ENCODE measurements around the gene SELENOK.
A peak's percentile ranks its signal among the peaks of the same experiment; 100 is the strongest.
"Not testable (repeated sequence)": the region's sequence is repeated elsewhere in the genome, so short reads cannot be mapped to it uniquely, and the experiment has no call there.

Gene SELENOK

DNA sequence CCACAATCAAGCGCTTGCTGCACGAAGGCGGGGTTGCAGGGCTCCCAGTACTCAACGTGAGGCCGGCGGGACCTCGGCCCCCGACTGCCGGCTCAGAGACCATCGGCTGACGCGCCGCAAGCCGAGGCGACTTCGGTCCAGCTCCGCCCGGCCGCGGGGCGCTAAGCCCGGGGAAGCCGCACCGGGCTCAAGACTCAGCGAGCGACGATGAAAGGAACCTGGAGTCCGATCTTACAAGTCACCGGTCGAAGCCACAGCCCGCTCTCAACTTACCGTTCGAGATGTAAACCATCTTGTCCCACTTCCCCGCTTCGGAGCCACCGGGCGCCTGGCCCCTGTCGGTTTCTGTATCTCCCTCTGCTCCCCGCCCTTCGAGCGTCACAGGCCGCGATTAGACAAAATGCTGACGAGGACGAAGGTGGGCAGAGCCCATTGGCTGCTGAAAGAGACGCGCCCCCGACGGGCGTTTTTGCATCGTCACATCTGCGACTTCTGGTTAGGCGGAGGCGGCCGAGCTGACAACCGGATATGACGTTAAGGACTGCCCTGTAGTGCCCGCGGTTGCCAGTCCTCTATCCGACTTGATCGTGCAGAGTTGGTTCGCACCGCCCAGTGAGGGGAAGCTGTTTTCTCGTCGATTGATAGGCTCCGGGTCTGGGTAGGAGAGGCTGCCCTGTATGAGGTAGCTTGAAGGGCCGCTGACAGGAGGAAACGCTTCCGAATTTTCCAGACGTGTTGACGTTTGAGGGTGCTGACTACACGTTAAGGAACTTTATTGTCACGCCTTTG is at the start of gene SELENOK:
Gene SELENOK, minus strand, starts transcription at position 363 of the 789 bp plus-strand sequence.
- peak; percentile 95 for DNase-seq

DNA sequence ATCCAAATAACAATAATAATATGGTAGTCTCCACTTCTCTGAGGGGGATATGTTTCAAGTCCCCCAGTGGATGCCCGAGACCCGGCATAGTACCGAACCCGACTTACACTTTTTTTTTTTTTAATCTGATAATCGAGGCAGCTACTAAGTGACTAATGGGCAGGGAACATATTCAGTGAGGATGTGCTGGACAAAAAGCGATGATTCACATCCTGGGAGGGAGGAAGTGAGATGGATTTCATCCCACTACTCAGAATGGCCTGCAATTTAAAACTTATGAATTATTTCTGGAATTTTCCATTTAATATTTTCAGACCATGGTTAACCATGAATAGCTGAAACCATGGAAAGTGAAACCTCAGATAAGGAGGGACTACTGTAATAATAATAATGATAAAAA is 49.5 kb upstream of the SELENOK start:
- DNase-seq: no peak

DNA sequence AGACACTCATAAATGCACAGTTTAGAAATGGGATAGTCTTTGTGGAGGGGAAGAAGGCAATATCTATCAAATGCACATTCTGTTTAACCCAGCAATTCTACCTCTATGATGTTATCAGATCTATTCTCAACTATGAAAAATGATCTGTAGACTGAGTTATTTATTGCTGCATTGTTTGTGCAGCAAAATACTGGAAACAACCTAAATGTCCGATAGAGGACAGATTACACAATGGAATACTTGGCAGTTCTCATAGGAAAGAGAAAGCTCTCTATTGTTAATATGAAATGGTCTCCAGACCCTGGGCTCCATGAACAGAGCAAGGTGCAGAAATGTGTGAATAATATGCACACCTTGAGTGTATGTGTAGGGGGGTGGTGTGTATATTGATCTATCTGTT is 49.0 kb upstream of the SELENOK start:
- no peak for DNase-seq

DNA sequence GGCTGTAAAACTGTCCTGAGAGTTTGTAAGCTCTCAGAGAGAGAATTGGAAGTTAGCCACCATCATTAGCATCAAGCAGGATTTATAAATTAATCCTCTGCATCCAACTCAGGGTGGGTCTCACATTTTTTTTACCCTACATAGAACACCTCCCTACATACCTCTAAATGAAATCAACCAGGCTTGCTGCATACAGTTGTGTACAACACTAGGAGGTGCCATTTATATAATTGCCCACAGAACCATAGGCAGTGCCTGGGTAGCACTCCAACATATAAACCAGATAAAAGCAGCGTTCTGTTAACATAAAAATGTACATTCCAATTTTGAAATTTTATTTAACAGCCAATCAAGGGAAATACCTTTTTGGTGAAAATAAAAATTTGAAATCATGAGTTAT is 48.2 kb upstream of the SELENOK start:
- no peak for DNase-seq

DNA sequence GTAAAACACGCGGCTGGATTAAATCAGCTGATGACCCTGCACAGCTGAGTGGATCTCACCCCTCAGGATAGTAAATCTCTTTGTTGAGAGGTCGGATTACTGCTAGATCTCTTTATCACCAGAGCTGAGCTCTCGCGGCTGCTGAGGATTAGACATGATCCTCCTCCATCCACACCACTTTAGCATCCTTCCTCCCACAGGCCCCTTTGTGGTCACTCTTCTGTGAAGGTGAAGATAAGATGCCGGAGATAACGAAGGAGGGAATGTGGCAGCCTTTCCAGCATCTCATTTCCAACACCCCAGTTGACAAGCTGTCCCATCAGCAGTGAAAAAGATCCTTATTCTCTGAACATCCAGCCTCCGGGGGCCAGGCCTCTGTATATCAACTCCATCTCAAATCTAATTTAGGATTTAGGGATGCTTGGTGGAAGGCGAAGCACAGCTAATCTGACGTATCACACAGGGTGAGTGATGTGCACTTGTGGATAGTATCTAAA is 47.5 kb upstream of the SELENOK start:
- no peak for DNase-seq

DNA sequence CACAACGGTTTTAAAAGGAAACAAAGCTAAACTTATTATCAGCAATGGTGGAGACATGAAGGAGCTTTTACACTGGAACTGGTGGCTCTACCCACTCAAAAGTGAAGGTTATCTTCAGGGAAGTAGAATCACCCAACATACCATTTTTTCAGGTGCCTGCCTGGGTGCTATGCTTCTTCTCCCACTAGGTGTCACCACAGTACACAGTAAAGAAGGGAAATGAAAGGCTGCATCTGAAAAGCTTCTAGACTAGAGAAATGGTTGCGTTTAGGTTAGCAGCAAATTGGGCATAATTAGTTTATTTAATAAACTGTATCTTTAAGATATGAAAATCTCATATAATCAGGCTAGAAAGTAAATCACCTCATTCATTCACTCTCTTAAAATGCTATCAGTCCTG is 47.0 kb upstream of the SELENOK start:
- DNase-seq: peak; percentile 2 to 10

DNA sequence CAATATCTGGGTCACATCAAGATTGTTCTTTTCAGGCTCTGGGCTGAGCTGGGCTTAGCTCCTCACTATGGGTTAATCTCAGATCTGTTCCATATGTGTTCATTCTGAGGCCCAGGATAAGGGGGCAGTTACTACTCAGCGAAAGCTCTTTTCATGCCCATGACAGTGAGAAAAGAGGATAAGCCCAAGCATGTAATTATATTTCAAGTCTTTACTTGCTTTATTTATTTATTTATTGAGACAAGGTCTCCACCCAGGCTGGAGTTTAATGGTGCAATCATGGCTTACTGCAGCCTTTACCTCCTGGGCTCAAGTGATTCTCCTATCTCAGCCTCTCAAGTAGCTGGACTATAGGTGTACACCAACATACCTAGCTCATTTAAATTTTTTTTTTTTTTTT is 44.7 kb upstream of the SELENOK start:
- DNase-seq: no peak

DNA sequence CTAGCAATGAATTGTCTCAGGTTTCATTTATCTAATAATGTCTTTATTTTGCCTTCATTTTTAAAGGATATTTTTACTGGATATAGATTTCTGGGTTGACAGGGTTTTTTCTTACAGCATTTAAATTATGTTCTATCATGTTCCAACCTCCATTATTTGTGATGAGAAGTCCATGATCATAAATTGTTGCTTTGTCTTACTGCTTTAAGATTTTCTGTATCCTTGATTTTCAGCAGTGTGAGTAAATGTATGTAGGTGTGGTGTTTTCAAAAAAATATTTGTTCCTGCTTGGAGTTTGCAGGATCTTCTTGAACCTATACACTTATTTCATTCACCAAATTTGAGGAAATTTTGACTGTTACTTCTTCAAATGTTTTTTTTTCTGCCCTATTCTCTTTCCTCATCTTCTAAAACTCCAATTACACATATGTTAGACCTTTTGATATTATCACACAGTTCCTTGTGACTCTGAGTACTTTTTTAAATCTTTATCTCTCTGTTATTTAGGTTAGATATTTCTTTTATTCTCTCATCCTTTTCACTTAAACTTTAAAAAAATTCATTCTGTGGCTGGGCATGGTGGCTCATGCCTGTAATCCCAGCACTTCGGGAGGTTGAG is 43.7 kb upstream of the SELENOK start:
- no peak for DNase-seq

DNA sequence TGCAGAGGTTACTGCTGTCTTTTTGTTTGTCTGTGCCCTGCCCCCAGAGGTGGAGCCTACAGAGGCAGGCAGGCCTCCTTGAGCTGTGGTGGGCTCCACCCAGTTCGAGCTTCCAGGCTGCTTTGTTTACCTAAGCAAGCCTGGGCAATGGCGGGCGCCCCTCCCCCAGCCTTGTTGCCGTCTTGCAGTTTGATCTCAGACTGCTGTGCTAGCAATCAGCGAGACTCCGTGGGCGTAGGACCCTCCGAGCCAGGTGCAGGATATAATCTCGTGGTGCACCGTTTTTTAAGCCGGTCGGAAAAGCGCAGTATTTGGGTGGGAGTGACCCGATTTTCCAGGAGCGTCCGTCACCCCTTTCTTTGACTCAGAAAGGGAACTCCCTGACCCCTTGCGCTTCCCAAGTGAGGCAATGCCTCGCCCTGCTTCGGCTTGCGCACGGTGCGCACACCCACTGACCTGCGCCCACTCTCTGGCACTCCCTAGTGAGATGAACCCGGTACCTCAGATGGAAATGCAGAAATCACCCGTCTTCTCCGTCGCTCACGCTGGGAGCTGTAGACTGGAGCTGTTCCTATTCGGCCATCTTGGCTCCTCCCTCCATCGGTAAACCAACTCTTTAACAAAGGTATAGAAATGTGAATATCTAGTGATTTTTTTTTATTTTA is 35.7 kb upstream of the SELENOK start:
- not testable (repeated sequence) for DNase-seq

DNA sequence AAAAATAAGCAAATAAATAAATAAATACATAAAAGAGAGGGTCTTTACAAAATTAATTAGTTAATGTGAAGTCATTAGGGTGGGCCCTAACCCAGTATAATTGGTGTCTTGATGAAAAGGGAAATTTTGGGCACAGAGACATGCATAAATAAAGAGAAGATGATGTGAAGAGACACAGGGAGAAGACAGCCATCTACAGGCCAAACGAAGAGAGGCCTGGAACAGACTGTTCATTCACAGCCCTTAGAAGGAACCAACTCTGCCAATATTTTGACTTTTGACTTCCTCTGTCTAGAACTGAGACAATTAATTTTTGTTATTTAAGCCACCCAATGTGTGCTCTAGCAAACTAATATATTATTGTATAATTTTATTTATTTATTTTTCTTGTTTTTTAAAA is 29.6 kb upstream of the SELENOK start:
- DNase-seq: no peak

DNA sequence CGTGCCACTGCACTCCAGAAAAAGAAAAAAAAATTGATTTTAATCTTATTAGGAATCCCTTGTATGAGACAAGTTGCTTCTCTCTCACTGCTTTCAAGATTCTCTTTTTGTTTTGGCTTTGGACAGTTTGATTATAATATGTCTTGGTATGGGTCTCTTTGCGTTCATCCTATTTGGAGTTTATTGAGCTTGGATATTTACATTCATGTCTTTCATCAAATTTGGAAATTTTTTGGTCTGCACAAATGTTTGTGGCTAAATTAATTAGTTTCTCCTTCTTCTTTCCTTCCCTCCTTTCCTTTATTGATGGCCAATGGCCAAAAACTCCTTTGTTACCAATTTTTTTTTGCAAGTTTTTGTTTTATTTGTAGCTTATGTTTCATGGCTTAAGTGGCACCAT is 28.1 kb upstream of the SELENOK start:
- DNase-seq: no peak

DNA sequence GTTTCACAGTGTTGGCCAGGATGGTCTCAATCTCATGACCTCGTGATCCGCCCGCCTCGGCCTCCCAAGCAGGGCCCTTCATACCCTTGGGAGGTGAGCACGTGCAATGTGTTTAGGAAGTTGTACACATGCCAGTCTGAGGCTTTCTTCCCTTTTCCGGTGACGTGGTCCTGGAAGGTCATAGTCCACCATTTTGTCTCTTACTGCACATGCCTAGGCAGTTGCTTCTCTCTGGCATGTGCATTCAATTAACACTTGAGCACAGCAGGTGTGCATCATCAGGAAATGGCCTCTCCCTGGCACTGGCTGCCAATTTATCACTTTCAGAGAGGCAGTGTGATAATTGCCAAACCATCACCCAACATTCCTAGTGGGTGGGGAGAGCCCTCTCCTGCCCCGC is 21.7 kb upstream of the SELENOK start:
- no peak for DNase-seq

DNA sequence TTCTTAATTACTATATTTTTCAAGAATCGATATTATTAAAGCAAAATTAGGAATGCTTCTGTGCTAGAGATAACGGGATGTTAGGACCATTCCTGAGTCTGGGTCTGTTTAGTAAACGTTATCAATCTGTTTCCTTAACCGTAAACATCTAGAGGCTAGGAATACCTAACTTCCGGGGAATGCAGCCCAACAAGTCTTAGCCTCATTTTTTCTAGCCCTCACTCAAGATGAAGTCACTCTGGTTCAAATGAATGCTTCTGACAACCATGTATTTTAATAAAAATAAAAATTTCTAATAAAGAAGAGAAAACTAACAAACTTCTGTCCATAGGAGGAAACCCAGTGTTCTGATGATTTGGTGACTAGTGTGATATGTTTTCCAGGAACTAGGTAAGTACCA is 11.1 kb upstream of the SELENOK start:
- DNase-seq: no peak

DNA sequence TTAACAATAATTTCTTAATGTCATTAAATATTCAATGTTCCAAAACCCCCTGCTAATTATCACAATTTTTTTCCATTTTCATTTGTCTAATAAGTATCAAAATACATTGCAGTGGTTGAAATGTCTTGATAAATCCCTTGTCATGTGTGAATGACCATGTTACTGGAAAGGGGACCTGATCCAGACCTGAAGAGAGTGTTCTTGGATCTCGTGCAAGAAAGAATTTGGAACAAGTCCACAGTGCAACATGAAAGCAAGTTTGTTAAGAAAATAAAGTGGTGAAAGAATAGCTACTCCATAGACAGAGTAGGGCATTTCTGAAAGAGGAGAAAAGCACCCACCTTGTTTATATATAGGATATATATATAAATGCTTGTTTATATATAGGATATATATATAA is 10.4 kb upstream of the SELENOK start:
- DNase-seq: no peak

DNA sequence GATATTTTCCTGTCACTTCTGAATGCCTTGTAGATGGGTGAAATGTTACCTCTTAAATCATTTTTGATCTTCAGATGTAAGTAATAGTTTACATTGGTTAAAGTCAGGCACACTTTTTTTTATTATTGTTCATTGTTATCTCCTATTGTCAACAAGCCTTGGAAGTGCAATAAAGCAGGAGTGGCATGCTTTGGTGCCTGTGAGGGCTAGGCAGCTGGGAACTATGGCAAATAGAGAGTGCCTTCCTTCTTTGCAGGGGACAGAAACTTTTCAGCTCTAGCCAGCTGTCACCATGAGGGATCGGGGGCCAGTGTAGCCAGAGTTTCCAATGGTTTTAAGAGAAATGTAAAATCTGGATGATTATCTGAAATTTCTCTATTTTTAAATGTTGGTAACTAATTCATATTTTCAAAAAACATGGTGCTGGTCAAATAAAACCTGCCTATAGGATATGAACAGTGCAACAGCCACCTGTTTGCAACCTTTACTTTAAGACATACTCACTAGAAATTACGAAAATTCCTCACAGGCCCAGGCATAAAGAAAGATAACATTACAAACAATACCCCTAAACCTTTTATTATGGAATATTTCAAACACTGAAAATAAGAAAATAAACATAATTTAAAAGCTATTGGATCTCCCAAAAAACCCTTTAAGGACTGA is 9.1 kb upstream of the SELENOK start:
- no peak for DNase-seq

DNA sequence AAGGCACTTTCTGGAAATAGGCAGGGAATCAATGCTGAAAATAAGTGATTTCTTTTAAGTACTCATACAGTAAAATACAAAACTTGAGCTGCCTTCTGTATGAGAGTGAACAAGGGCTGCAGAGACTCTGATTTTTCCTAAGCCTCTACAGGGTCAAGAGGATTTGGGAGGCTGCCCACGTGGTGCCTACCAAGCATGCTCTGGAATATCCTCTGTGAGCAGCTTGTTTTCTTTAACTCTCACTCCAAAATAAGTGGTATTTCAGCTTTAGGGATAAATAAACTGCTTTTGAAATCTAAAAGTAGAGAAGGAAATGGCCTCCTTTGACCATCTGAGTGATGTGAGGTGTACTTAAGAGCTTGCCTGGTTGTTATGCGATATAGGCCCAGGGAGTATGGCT is 8.1 kb upstream of the SELENOK start:
- DNase-seq: no peak

DNA sequence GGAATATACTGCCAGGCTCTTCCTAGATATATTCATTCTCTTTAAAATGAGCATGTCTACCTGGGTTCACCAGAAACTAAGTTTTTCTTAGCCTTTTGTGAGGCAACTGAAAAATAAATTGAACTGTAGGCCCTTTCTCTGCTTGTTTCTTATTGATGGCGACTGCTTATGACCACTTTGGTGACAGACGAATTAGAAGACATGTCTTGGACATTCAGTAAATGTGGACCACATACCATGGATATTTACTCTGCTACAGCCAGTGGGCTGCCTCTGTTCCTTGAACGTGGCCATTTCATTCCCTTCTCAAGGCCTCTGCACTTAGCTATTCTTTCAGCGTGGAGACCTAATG is 603 bp upstream of the SELENOK start:
- DNase-seq: no peak

DNA sequence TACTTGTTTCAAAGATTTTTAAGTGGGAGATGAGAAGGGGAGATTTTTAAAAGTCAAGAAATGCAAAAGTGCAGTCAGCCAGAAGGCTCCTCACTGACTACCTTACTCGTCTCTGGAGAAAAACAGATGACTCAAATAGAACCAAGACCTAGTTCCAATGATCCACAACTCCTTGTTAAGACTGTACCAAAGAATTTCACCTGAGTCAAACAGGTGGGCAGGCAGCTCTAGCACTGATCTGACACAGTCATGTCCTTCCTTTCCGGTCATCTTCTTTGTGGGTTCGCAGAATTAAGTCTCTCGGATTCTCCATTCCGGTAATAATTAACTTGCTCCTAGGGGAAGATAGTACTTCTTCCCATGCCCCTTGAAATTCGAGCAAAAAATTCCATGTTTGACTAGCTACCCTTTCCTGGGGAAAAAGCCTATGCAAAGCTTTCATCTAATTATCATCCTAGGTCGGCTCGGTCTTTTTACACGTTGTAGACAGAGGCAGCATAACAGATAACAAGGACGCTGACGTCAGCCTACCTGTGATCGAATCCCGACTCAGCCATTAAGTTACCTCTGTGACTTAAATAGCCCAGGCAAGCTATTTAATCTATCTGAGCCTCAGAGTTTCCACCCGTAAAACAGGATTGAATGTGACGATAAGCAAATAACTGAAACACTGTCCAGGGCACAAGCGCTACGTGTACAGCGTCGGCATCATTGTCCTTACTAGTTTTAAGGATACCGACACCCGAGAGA is 758 bp downstream of the SELENOK start:
- peak; percentile 43 to 48 for DNase-seq

DNA sequence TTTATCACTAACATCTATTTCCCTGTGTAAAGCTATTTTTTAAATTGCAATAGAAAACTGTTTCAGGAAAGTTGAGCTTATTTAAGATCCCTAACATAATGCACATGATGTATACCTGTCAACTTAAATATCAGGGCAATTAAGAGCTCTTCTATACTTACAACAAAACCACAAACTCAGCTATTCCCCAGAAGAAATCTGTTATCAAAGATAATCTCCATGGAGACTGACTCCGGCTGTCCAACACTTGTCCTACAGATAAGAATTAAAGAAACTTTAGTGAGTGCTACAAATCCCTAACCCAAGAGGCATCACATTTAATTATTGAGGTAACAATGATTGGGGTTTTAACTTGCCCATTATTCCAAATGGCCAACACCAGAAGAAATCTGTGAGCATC is 3.4 kb downstream of the SELENOK start:
- DNase-seq: no peak

DNA sequence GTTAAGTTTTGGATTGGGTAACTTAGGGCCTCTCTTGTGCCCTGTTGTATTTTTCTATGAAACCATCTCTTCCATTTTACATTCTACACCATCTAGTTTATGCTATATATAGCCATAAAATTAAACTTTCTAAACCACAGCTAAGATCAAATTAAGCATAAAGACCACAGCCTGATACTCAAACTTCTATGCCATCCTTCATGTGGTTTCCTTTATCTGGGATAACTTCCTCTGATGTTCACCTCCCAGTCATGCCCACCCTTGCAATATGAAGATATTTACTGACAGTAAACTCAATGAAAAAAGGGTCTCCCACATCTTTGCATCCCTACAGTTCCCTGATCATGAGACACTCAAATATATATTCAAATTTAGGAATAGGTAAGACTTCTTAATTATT is 4.2 kb downstream of the SELENOK start:
- no peak for DNase-seq

DNA sequence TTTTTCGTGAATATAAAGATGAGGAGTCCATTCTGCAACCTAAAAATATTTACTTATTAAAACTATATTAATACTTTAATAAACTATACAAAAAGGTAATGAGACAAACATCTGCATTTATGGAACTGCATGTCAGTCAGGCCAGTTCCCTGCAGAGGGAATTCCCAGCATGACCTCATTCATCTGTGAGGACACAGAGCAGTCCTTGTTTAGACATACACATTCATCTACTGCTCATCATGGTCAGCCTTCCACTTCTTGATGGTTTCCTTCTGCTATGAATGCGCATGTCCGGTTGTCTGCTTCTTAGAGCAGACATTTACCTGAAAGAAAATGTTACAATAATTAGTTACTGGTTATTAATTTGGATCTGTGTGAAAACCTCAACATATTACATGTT is 6.4 kb downstream of the SELENOK start:
- DNase-seq: no peak

DNA sequence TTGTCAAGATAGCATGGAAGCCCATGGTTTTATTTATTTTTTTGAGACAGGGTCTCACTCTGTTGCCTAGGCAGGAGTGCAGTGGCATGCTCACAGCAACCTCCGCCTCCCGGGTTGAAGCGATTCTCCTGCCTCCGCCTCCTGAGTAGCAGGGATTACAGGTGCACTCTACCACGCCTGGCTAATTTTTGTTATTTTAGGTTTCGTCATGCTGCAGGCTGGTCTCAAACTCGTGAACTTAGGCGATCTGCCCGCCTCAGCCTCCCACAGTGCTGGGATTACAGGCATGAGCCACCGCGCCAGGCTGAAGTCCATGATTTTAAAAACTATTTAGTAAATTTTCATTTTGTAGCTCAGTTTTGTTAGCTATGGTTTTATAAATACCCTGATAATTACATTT is 7.0 kb downstream of the SELENOK start:
- DNase-seq: no peak

DNA sequence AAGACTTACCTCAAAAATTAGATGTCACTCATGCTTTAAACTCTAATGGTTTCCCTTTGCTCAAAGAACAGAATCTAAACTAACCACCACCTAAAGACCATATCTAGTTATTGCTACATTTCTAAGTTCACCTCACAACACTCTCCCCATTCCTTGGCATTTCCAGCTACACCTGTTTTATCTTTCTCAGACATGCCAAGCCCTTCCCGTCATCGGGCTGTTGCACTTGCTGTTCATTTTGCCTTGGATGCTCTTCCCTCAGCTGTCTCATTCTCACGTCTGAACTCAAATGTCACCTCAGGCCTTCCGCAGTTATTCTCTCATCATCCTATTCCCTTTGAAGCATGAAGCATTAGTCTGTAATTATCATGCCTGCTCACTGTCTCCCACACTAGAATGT is 8.7 kb downstream of the SELENOK start:
- DNase-seq: no peak
